Stimulated activated CD8-positive, alpha-beta memory T cell treated with anti-CD3 and anti-CD28 coated beads, Interleukin-4, amount 100 ng/mL, for 48 hours (primary cell): ENCODE measurements around the gene CELF5.

Experiments
- DNase-seq: peaks from one replicate; pipeline ENCODE4 v3.0.0-alpha.2; 2020

The CELF5 gene

GRCh38 chr19:3224346-3225168 lies at the start of gene CELF5:
Gene CELF5, plus strand, starts transcription at chr19:3224661. Its CDS starts 79 bp downstream, at chr19:3224740.
- peak; percentile 68 for DNase-seq

- no peak for DNase-seq
Measured at GRCh38 chr19:3175781-3176714, 48.4 kb upstream of the CELF5 start.

GRCh38 chr19:3176715-3177501 lies 47.6 kb upstream of the CELF5 start:
- peak; percentile 80 for DNase-seq

GRCh38 chr19:3178377-3178972 lies 46.0 kb upstream of the CELF5 start, which contains the start of gene S1PR4:
Gene S1PR4, plus strand, starts transcription at chr19:3178769. Its CDS starts 24 bp downstream, at chr19:3178793.
- peak; percentile 72 for DNase-seq

- DNase-seq = peak; percentile 56
Measured at GRCh38 chr19:3178973-3179738, 45.3 kb upstream of the CELF5 start.

GRCh38 chr19:3179739-3180293 lies 44.6 kb upstream of the CELF5 start:
- DNase-seq = peak; percentile 63

GRCh38 chr19:3183721-3184641 lies 40.5 kb upstream of the CELF5 start:
- no peak for DNase-seq

- peak; percentile 79 for DNase-seq
Measured at GRCh38 chr19:3184847-3185460, 39.5 kb upstream of the CELF5 start.

GRCh38 chr19:3185461-3186159 lies 38.9 kb upstream of the CELF5 start, which contains the start of gene NCLN:
Gene NCLN, plus strand, starts transcription at chr19:3185930. Its CDS starts 101 bp downstream, at chr19:3186031.
- DNase-seq = peak; percentile 95

GRCh38 chr19:3186160-3186688 lies 38.2 kb upstream of the CELF5 start:
- no peak for DNase-seq

GRCh38 chr19:3186891-3187661 lies 37.4 kb upstream of the CELF5 start:
- DNase-seq = no peak

GRCh38 chr19:3187662-3188511 lies 36.6 kb upstream of the CELF5 start:
- no peak for DNase-seq

GRCh38 chr19:3188627-3189596 lies 35.5 kb upstream of the CELF5 start:
- DNase-seq = no peak

- DNase-seq = no peak
Measured at GRCh38 chr19:3189702-3190469, 34.6 kb upstream of the CELF5 start.

- DNase-seq = no peak
Measured at GRCh38 chr19:3190470-3190770, 34.0 kb upstream of the CELF5 start.
